SH-SY5Y (cell line): ENCODE data around the gene TXNDC9.

Source experiments
- GATA2 ChIP-seq: IDR thresholded peaks from 2 replicates; pipeline ENCODE4 v1.6.1; 2011; ENCODE audit warnings: mild to moderate bottlenecking, low read depth, low read length
- GATA3 ChIP-seq: IDR thresholded peaks from 2 replicates; pipeline ENCODE4 v1.6.1; 2011; ENCODE audit warnings: low read depth, mild to moderate bottlenecking, low read length, moderate library complexity

GRCh38 chr2:99299580-99299979 is 36.6 kb downstream of the TXNDC9 start:
- TF ChIP-seq GATA3 (no peak), GATA2 (no peak)
